Stimulated activated naive CD4-positive, alpha-beta T cell treated with Interleukin-2 at 50 U/mL for 16 hours (primary cell): ENCODE data around the gene CHCHD5.

Source experiments
- DNase-seq: peaks from one replicate; lab custom pipeline; 2025; lab: John Stamatoyannopoulos, UW

Gene CHCHD5

GRCh38 chr2:112625474-112626114 is 41.2 kb downstream of the CHCHD5 start:
- DNase-seq = no peak

- peak; percentile 50 for DNase-seq
Observed at GRCh38 chr2:112626604-112627059, 42.2 kb downstream of the CHCHD5 start.

GRCh38 chr2:112627060-112628040 is 42.9 kb downstream of the CHCHD5 start:
- DNase-seq = no peak

- DNase-seq = no peak
Observed at GRCh38 chr2:112629224-112629623, 44.8 kb downstream of the CHCHD5 start.

- no peak for DNase-seq
Observed at GRCh38 chr2:112629823-112630222, 45.4 kb downstream of the CHCHD5 start.

- no peak for DNase-seq
Observed at GRCh38 chr2:112630268-112630667, 45.9 kb downstream of the CHCHD5 start.

- no peak for DNase-seq
Observed at GRCh38 chr2:112633708-112634107, 49.3 kb downstream of the CHCHD5 start.

GRCh38 chr2:112634153-112634873 is 49.9 kb downstream of the CHCHD5 start:
- DNase-seq = no peak

GRCh38 chr2:112634874-112635157 is 50.4 kb downstream of the CHCHD5 start:
- DNase-seq = no peak

GRCh38 chr2:112636605-112637288 is 52.3 kb downstream of the CHCHD5 start:
- DNase-seq = no peak

- DNase-seq = no peak
Observed at GRCh38 chr2:112637289-112637660, 52.9 kb downstream of the CHCHD5 start.
